ENCODE results near the gene SH3PXD2A. TPM values are rescaled to one million over a fixed set of nuclear protein-coding genes. Genes with fewer than 3 reads are reported as not detected.
"Not testable (repeated sequence)": the region's sequence is repeated elsewhere in the genome, so short reads cannot be mapped to it uniquely, and the experiment has no call there.

Gene SH3PXD2A
- total RNA-seq, 1 donor from 2014 or later = 9.6 TPM

GRCh38 chr10:103767756-103768155 lies 87.6 kb downstream of the SH3PXD2A start:
- intact Hi-C loops (cut with micrococcal nuclease) = no loop called here
- Mint-ChIP-seq H3K4me3 (no peak overlapping the region), H3K4me1 (ENCODE audit: low read depth) (peaks cover 68% of the 10 kb centered on the region), H3K27me3 (ENCODE audit: insufficient read depth) (peaks cover 6% of the 10 kb centered on the region), H3K36me3 (ENCODE audit: low read depth) (no peaks in the 10 kb centered on the region), H3K9me3 (no peaks in the 10 kb centered on the region), H3K27ac (no peak overlapping the region)
- no peak for DNase-seq (ENCODE audit: low spot score)

GRCh38 chr10:103766751-103767505 lies 88.4 kb downstream of the SH3PXD2A start:
- Mint-ChIP-seq H3K9me3 (no peaks in the 10 kb centered on the region), H3K4me1 (ENCODE audit: low read depth) (peaks cover 62% of the 10 kb centered on the region), H3K4me3 (no peak overlapping the region), H3K27ac (no peak overlapping the region), H3K36me3 (ENCODE audit: low read depth) (no peaks in the 10 kb centered on the region), H3K27me3 (ENCODE audit: insufficient read depth) (peaks cover 6% of the 10 kb centered on the region)
- intact Hi-C loops (cut with micrococcal nuclease) = no loop called here
- no peak for DNase-seq (ENCODE audit: low spot score)

DNA sequence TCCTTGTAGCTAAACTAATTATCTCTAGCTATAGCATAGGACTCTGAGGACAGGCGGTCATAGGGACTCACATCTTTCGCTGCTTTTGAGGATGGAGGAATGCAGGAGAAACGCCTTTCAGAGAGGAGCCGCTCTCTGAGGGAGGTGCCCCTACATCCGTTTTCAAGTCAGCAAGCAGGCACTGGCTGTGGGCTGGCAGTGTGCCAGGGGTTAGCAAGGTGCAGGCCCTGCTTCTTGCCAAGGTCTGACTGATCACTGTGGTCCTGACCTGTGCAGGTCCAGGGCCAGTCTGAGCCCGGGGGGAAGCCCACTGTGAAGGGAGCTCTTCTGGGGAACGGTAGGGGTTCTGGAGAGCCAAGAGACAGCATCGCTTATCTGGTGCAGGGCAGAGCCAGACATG lies 89.4 kb downstream of the SH3PXD2A start:
- Mint-ChIP-seq H3K27me3 (ENCODE audit: insufficient read depth) (peaks cover 5% of the 10 kb centered on the region), H3K4me3 (no peak overlapping the region), H3K27ac (no peak overlapping the region), H3K4me1 (ENCODE audit: low read depth) (peaks cover 53% of the 10 kb centered on the region), H3K9me3 (no peaks in the 10 kb centered on the region), H3K36me3 (ENCODE audit: low read depth) (no peaks in the 10 kb centered on the region)
- intact Hi-C loops (cut with micrococcal nuclease) = no loop called here
- DNase-seq (ENCODE audit: low spot score) = peak; percentile 28

DNA sequence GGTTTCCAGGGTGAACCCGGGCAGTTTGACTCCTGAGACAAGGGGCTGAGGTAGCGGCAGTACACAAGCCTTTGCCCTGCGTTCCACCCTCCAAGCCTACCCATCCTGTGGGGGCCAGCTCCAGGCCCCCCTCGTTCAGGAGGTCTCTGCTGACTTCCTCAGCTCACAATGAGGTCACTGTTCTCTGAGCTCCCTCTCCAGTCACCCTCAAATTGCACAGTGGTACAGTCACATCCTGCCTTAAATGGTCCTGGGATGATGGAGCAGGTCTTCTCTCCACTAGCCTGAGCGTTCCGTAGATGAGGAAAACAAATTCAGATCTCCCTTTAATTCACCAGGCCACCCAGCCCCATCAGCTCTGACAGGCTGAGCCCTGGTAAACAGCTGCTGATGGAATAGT lies 90.2 kb downstream of the SH3PXD2A start:
- Mint-ChIP-seq H3K36me3 (ENCODE audit: low read depth) (no peaks in the 10 kb centered on the region), H3K4me1 (ENCODE audit: low read depth) (peaks cover 51% of the 10 kb centered on the region), H3K4me3 (no peak overlapping the region), H3K27me3 (ENCODE audit: insufficient read depth) (peaks cover 2% of the 10 kb centered on the region), H3K27ac (no peak overlapping the region), H3K9me3 (no peaks in the 10 kb centered on the region)
- no peak for DNase-seq (ENCODE audit: low spot score)
- intact Hi-C loops (cut with micrococcal nuclease) = no loop called here

- Mint-ChIP-seq H3K36me3 (ENCODE audit: low read depth) (no peaks in the 10 kb centered on the region), H3K27me3 (ENCODE audit: insufficient read depth) (peaks cover 2% of the 10 kb centered on the region), H3K4me1 (ENCODE audit: low read depth) (peaks cover 58% of the 10 kb centered on the region), H3K27ac (no peak overlapping the region), H3K9me3 (no peaks in the 10 kb centered on the region), H3K4me3 (peak overlapping the region; percentile 5)
- DNase-seq (ENCODE audit: low spot score) = no peak
- intact Hi-C loops (cut with micrococcal nuclease) = no loop called here
These were observed 90.9 kb downstream of the SH3PXD2A start for GRCh38 chr10:103764296-103765088.

- no peak overlapping the region for H3K27ac Mint-ChIP-seq
- intact Hi-C loops (cut with micrococcal nuclease) = no loop called here
- peak overlapping the region; percentile 5 for H3K4me3 Mint-ChIP-seq
- H3K27me3 Mint-ChIP-seq (ENCODE audit: insufficient read depth) = peaks cover 3% of the 10 kb centered on the region
- peaks cover 59% of the 10 kb centered on the region for H3K4me1 Mint-ChIP-seq (ENCODE audit: low read depth)
- no peak for DNase-seq (ENCODE audit: low spot score)
- H3K9me3 Mint-ChIP-seq = no peaks in the 10 kb centered on the region
- H3K36me3 Mint-ChIP-seq (ENCODE audit: low read depth) = no peaks in the 10 kb centered on the region
These were observed 91.8 kb downstream of the SH3PXD2A start for GRCh38 chr10:103763374-103764202.

- Mint-ChIP-seq H3K27ac (no peak overlapping the region), H3K4me3 (no peak overlapping the region), H3K36me3 (ENCODE audit: low read depth) (no peaks in the 10 kb centered on the region), H3K9me3 (no peaks in the 10 kb centered on the region), H3K27me3 (ENCODE audit: insufficient read depth) (peaks cover 3% of the 10 kb centered on the region), H3K4me1 (ENCODE audit: low read depth) (peaks cover 64% of the 10 kb centered on the region)
- intact Hi-C loops (cut with micrococcal nuclease) = no loop called here
- DNase-seq (ENCODE audit: low spot score) = no peak
These were observed 92.5 kb downstream of the SH3PXD2A start for GRCh38 chr10:103762916-103763315.

GRCh38 chr10:103762162-103762561 lies 93.2 kb downstream of the SH3PXD2A start:
- Mint-ChIP-seq H3K9me3 (no peaks in the 10 kb centered on the region), H3K4me3 (no peak overlapping the region), H3K27me3 (ENCODE audit: insufficient read depth) (peaks cover 8% of the 10 kb centered on the region), H3K36me3 (ENCODE audit: low read depth) (no peaks in the 10 kb centered on the region), H3K4me1 (ENCODE audit: low read depth) (peaks cover 72% of the 10 kb centered on the region), H3K27ac (no peak overlapping the region)
- no peak for DNase-seq (ENCODE audit: low spot score)
- intact Hi-C loops (cut with micrococcal nuclease) = no loop called here

- intact Hi-C loops (cut with micrococcal nuclease) = no loop called here
- no peak for DNase-seq (ENCODE audit: low spot score)
These were observed 94.1 kb downstream of the SH3PXD2A start for GRCh38 chr10:103761075-103761920.

DNA sequence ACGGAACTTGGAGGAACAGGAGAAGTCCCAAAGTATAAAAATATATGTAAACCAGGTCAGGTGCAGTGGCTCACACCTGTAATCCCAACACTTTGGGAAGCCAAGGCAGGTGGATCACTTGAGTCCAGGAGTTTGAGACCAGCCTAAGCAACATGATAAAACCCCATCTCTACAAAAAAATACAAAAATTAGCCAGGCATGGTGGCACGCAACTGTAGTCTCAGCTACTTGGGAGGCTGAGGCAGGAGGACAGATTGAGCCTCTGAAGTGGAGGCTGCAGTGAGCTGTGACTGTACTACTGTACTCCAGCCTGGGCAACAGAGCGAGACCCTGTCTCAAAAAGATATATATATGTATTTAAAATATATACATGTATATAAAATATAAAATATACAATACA lies 95.1 kb downstream of the SH3PXD2A start:
- H3K4me3 Mint-ChIP-seq; H3K27ac Mint-ChIP-seq; DNase-seq (ENCODE audit: low spot score); H3K9me3 Mint-ChIP-seq; intact Hi-C loops (cut with micrococcal nuclease); H3K36me3 Mint-ChIP-seq (ENCODE audit: low read depth); H3K27me3 Mint-ChIP-seq (ENCODE audit: insufficient read depth): not testable (repeated sequence)
- peaks cover 67% of the 10 kb centered on the region for H3K4me1 Mint-ChIP-seq (ENCODE audit: low read depth)

More at GRCh38 chr10:103761075-103761920, 94.1 kb downstream of the SH3PXD2A start:
- Mint-ChIP-seq H3K9me3 (no peaks in the 10 kb centered on the region), H3K36me3 (ENCODE audit: low read depth) (peaks cover 4% of the 10 kb centered on the region), H3K4me3 (no peak overlapping the region), H3K27ac (no peak overlapping the region), H3K4me1 (ENCODE audit: low read depth) (peaks cover 77% of the 10 kb centered on the region), H3K27me3 (ENCODE audit: insufficient read depth) (peaks cover 8% of the 10 kb centered on the region)

DNA sequence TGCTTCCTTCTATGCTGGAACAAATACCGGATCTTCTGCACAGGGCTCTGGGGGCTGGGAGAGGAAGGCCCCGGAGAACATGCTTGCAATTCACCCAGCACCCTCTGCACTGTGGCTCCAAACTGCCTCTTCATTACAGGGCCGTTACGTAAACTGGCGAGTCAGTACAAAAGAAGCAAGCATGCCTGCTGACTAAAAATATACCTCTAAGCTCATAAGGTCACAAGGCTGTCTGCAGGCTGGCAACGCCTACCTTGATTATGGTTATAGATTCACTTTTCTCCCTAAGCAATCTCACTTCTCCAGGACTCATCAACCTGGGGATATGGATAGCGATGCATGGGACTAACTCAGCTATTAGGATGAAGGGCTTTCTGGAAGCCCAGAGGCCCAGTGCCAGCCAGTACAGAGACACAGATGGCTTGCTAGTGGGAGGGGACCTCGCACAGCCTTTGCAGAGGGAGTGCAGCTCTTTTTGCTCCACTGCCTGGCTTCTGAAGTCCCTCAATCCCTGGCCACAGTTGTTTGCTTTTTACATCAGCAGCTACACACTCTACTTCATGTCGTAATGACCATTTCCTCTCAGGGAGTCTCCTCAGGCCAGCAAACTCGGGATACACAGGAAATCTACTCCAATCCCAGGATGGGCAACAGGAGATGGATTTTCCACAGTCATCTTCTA lies 96.1 kb downstream of the SH3PXD2A start:
- H3K9me3 Mint-ChIP-seq = no peaks in the 10 kb centered on the region
- peak; percentile 49 for DNase-seq (ENCODE audit: low spot score)
- peaks cover 66% of the 10 kb centered on the region for H3K4me1 Mint-ChIP-seq (ENCODE audit: low read depth)
- H3K27me3 Mint-ChIP-seq (ENCODE audit: insufficient read depth) = peaks cover 8% of the 10 kb centered on the region
- peaks cover 9% of the 10 kb centered on the region for H3K36me3 Mint-ChIP-seq (ENCODE audit: low read depth)
- peak overlapping the region; percentile 69 for H3K4me3 Mint-ChIP-seq
- peak overlapping the region; percentile 92 for H3K27ac Mint-ChIP-seq
- intact Hi-C loops (cut with micrococcal nuclease) = loop anchor here (1.0 to 10.0 kb wide), 10 partner anchors 13 to 593 kb away; partner anchors contain the start of genes CFAP43, CFAP58, SFR1 and STN1
